ENCODE results near the gene SLC17A8.

DNA sequence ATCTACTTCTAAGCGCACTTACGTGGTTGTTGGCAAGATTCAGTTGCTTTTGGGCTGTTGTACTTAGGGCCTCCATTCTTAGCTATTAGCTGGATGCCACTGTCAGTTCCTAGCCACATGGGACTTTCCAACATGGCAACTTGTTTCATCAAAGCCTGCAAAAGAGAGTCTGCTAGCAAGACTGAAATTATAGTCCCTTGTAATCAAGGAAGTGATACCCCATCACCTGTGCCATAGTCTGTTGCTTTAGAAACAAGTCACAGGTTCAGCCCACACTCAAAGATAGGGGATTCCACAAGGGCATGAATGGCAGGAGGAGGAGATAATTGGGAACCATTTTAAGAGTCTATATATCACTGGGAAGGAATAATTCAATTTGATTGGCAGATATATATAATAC is 27.1 kb upstream of the SLC17A8 start:
- TF ChIP-seq, protein P1, sequence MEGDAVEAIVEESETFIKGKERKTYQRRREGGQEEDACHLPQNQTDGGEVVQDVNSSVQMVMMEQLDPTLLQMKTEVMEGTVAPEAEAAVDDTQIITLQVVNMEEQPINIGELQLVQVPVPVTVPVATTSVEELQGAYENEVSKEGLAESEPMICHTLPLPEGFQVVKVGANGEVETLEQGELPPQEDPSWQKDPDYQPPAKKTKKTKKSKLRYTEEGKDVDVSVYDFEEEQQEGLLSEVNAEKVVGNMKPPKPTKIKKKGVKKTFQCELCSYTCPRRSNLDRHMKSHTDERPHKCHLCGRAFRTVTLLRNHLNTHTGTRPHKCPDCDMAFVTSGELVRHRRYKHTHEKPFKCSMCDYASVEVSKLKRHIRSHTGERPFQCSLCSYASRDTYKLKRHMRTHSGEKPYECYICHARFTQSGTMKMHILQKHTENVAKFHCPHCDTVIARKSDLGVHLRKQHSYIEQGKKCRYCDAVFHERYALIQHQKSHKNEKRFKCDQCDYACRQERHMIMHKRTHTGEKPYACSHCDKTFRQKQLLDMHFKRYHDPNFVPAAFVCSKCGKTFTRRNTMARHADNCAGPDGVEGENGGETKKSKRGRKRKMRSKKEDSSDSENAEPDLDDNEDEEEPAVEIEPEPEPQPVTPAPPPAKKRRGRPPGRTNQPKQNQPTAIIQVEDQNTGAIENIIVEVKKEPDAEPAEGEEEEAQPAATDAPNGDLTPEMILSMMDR (conservative IDR thresholded peaks at IDR 0.05): no peak
- TF ChIP-seq EZH2 (IDR thresholded peaks at IDR 0.05; ENCODE audit: low read depth): no peak

Measured in PC-9 (cell line).